Liver (tissue), 9 donors: ENCODE data around the gene CEL. TPM values are rescaled to one million over a fixed set of nuclear protein-coding genes. Genes with fewer than 3 reads are reported as not detected.

Experiments used
- DNase-seq: peaks from one replicate; pipeline ENCODE4 v3.0.0-alpha.2; 2017; ENCODE audit warnings: low spot score
- H3K27ac ChIP-seq, 2 donors: one replicate each; pipeline ENCODE4 v1.7.0; 2013; ENCODE audit warnings: inconsistent platforms in 2 of 2, low read length in 2 of 2, control low read depth in 1 of 2, low read depth in 1 of 2, mild to moderate bottlenecking in 1 of 2
- H3K27me3 ChIP-seq, 4 donors: one replicate each; pipeline versions ENCODE4 v1.6.1 to v1.7.0; 2013; ENCODE audit warnings: low read length in 3 of 4, inconsistent platforms in 1 of 4, mild to moderate bottlenecking in 1 of 4, moderate library complexity in 1 of 4; ENCODE audit not compliant: control insufficient read depth in 4 of 4, insufficient read depth in 4 of 4
- H3K36me3 ChIP-seq, 4 donors: one replicate each; pipeline versions ENCODE4 v1.6.1 to v1.7.0; 2013; ENCODE audit warnings: low read length in 3 of 4, mild to moderate bottlenecking in 3 of 4, low read depth in 1 of 4, moderate library complexity in 1 of 4; ENCODE audit not compliant: control insufficient read depth in 4 of 4, insufficient read depth in 3 of 4
- H3K4me1 ChIP-seq, 4 donors: one replicate each; pipeline versions ENCODE4 v1.6.1 to v1.7.0; 2013; ENCODE audit warnings: low read length in 3 of 4, mild to moderate bottlenecking in 3 of 4, moderate library complexity in 1 of 4; ENCODE audit not compliant: control insufficient read depth in 4 of 4, insufficient read depth in 4 of 4
- H3K4me3 ChIP-seq, 3 donors: one replicate each; pipeline versions ENCODE4 v1.6.1 to v1.7.0; 2013; ENCODE audit warnings: low read length in 3 of 3, control low read depth in 1 of 3, low read depth in 1 of 3, mild to moderate bottlenecking in 1 of 3
- H3K9ac ChIP-seq, 2 donors: one replicate each; pipeline ENCODE4 v1.7.0; 2013; ENCODE audit warnings: low read length in 2 of 2, mild to moderate bottlenecking in 2 of 2, moderate library complexity in 2 of 2, control low read depth in 1 of 2, low read depth in 1 of 2
- H3K9me3 ChIP-seq, 4 donors: one replicate each; pipeline versions ENCODE4 v1.6.1 to v1.7.0; 2013; ENCODE audit warnings: low read length in 3 of 4; ENCODE audit not compliant: control insufficient read depth in 4 of 4
- CTCF ChIP-seq: fragments of 150-350 bp; IDR thresholded peaks from 2 replicates; pipeline ENCODE4 v1.5.1; 2017; ENCODE audit warnings: improper control_type of control experiment, low read depth, low read length; ENCODE audit not compliant: missing input control
- EGR1 ChIP-seq, 2 donors: IDR thresholded peaks; 2 replicates each; pipeline ENCODE4 v1.6.1; 2016 to 2018; ENCODE audit warnings: antibody characterized with exemption in 2 of 2, low read depth in 2 of 2
- FOXA1 ChIP-seq: IDR thresholded peaks from 2 replicates; pipeline ENCODE4 v1.6.1; 2016; ENCODE audit warnings: antibody characterized with exemption
- FOXA2 ChIP-seq: IDR thresholded peaks from 2 replicates; pipeline ENCODE4 v1.6.1; 2016; ENCODE audit warnings: antibody characterized with exemption
- GABPA ChIP-seq, 2 donors: IDR thresholded peaks in 1 of 2; conservative IDR thresholded peaks in 1 of 2; 2 replicates each; pipeline ENCODE4 v1.6.1; 2016; ENCODE audit warnings: antibody characterized with exemption in 2 of 2, mild to moderate bottlenecking in 1 of 2, moderate library complexity in 1 of 2
- HNF4A ChIP-seq, 2 donors: conservative IDR thresholded peaks; 2 replicates each; pipeline ENCODE4 v1.6.1; 2016; ENCODE audit warnings: antibody characterized with exemption in 2 of 2, mild to moderate bottlenecking in 2 of 2
- HNF4G ChIP-seq: IDR thresholded peaks from 2 replicates; pipeline ENCODE4 v1.6.1; 2016; ENCODE audit warnings: antibody characterized with exemption
- JUND ChIP-seq, 2 donors: IDR thresholded peaks; 2 replicates each; pipeline ENCODE4 v1.6.1; 2016; ENCODE audit warnings: antibody characterized with exemption in 2 of 2
- MAX ChIP-seq: IDR thresholded peaks from 2 replicates; pipeline ENCODE4 v1.6.1; 2016; ENCODE audit warnings: antibody characterized with exemption
- NR2F2 ChIP-seq: IDR thresholded peaks from 2 replicates; pipeline ENCODE4 v1.6.1; 2016; ENCODE audit warnings: antibody characterized with exemption
- RAD21 ChIP-seq, 2 donors: IDR thresholded peaks; 2 replicates each; pipeline ENCODE4 v1.6.1; 2016; ENCODE audit warnings: antibody characterized with exemption in 2 of 2, mild to moderate bottlenecking in 2 of 2
- RXRA ChIP-seq, 2 donors: IDR thresholded peaks; 2 replicates each; pipeline ENCODE4 v1.6.1; 2017 to 2018; ENCODE audit warnings: antibody characterized with exemption in 2 of 2, mild to moderate bottlenecking in 1 of 2
- SP1 ChIP-seq: IDR thresholded peaks from 2 replicates; pipeline ENCODE4 v1.6.1; 2018; ENCODE audit warnings: antibody characterized with exemption, mild to moderate bottlenecking
- TAF1 ChIP-seq: conservative IDR thresholded peaks from 2 replicates; pipeline ENCODE4 v1.6.1; 2016; ENCODE audit warnings: antibody characterized with exemption, mild to moderate bottlenecking
- YY1 ChIP-seq: IDR thresholded peaks from 2 replicates; pipeline ENCODE4 v1.6.1; 2016; ENCODE audit warnings: antibody characterized with exemption, mild to moderate bottlenecking
- ZBTB33 ChIP-seq: IDR thresholded peaks from 2 replicates; pipeline ENCODE4 v1.6.1; 2016; ENCODE audit warnings: antibody characterized with exemption
- WGBS: extraction: QIAGEN DNeasy Blood & Tissue Kit; methylation state at CpG from one replicate; pipeline ENCODE4 v1.1.7; 2013; 5-methylcytosine and 5-hydroxymethylcytosine counted together
- polyA plus RNA-seq, 2 donors: library from polyadenylated mRNA; stranded (reverse) in 1 of 2; unstranded in 1 of 2; fragments of 200-250 nt in 1 of 2; fragments of >200 nt in 1 of 2; fragmentation: Nextera tagmentation in 1 of 2; extraction: Ambion mirVana in 1 of 2; gene quantifications; one replicate each; pipeline versions ENCODE4 v1.2.1 to v1.2.3, GENCODE V29; 2013 to 2015
- total RNA-seq, 2 donors: library from RNA; depleted of rRNA; stranded (reverse); fragments of >200 nt; gene quantifications; one replicate each; pipeline ENCODE4 v1.2.3, GENCODE V29; 2014
- TF ChIP-seq, protein P1 (sequence below): IDR thresholded peaks from 2 replicates; pipeline ENCODE4 v1.6.1; 2016; ENCODE audit warnings: antibody characterized with exemption
- TF ChIP-seq, protein P2 (sequence below): IDR thresholded peaks from 2 replicates; pipeline ENCODE4 v1.6.1; 2016; ENCODE audit warnings: antibody characterized with exemption, mild to moderate bottlenecking
- donor health status: healthy.
- donor health status: healthy.
- donor health status: healthy.
- donor health status: healthy.
- donor health status: healthy.

Gene CEL
- total and polyA plus RNA-seq, 4 donors, result 0.08 to 0.25 (median 0.09) TPM; not detected in 1

GRCh38 chr9:133101356-133102189, 39.8 kb downstream of the CEL start:
- DNase-seq, result no peak
- peaks cover 2 to 78% (median 27%) of the 10 kb centered on the region in 4 donors for H3K36me3 ChIP-seq

More at GRCh38 chr9:133101356-133102189, 39.8 kb downstream of the CEL start:
- H3K9me3 ChIP-seq, result no peaks in the 10 kb centered on the region
- no peak overlapping the region for H3K4me3 ChIP-seq
- H3K4me1 ChIP-seq, result no peaks in the 10 kb centered on the region
- no peaks in the 10 kb centered on the region for H3K27me3 ChIP-seq
- no peak overlapping the region for H3K27ac ChIP-seq
- 98% methylated on average over 32 of the region's 32 CpGs for WGBS
- TF ChIP-seq YY1, result no peak
- no peak for TF ChIP-seq NR2F2
- no peak for TF ChIP-seq MAX
- no peak for TF ChIP-seq ZBTB33
- no peak for TF ChIP-seq RAD21 (IDR thresholded peaks at IDR 0.05)
- no peak for TF ChIP-seq CTCF
- TF ChIP-seq JUND (IDR thresholded peaks at IDR 0.05), result no peak
- no peak for TF ChIP-seq EGR1 (IDR thresholded peaks at IDR 0.05; ENCODE audit: low read depth in 2 of 2)
- TF ChIP-seq TAF1, result no peak
- TF ChIP-seq, protein P1, sequence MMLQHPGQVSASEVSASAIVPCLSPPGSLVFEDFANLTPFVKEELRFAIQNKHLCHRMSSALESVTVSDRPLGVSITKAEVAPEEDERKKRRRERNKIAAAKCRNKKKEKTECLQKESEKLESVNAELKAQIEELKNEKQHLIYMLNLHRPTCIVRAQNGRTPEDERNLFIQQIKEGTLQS, result no peak
- TF ChIP-seq HNF4A (conservative IDR thresholded peaks at IDR 0.05), result no peak
- no peak for TF ChIP-seq FOXA1
- TF ChIP-seq RXRA (IDR thresholded peaks at IDR 0.05), result no peak
- TF ChIP-seq, protein P2, sequence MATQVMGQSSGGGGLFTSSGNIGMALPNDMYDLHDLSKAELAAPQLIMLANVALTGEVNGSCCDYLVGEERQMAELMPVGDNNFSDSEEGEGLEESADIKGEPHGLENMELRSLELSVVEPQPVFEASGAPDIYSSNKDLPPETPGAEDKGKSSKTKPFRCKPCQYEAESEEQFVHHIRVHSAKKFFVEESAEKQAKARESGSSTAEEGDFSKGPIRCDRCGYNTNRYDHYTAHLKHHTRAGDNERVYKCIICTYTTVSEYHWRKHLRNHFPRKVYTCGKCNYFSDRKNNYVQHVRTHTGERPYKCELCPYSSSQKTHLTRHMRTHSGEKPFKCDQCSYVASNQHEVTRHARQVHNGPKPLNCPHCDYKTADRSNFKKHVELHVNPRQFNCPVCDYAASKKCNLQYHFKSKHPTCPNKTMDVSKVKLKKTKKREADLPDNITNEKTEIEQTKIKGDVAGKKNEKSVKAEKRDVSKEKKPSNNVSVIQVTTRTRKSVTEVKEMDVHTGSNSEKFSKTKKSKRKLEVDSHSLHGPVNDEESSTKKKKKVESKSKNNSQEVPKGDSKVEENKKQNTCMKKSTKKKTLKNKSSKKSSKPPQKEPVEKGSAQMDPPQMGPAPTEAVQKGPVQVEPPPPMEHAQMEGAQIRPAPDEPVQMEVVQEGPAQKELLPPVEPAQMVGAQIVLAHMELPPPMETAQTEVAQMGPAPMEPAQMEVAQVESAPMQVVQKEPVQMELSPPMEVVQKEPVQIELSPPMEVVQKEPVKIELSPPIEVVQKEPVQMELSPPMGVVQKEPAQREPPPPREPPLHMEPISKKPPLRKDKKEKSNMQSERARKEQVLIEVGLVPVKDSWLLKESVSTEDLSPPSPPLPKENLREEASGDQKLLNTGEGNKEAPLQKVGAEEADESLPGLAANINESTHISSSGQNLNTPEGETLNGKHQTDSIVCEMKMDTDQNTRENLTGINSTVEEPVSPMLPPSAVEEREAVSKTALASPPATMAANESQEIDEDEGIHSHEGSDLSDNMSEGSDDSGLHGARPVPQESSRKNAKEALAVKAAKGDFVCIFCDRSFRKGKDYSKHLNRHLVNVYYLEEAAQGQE, result no peak
- TF ChIP-seq HNF4G, result no peak
- no peak for TF ChIP-seq SP1
- TF ChIP-seq GABPA (IDR thresholded peaks at IDR 0.05 in 1 of 2, conservative IDR thresholded peaks at IDR 0.05 in 1 of 2), result no peak
- no peak for TF ChIP-seq FOXA2
- no peak overlapping the region for H3K9ac ChIP-seq
